HG03521 (cell line): Measurements from ENCODE around the gene MAGI1.
"Not testable (repeated sequence)": the region's sequence is repeated elsewhere in the genome, so short reads cannot be mapped to it uniquely, and the experiment has no call there.

Source experiments
- ATAC-seq: cut with Tn5 transposase; IDR thresholded peaks from one replicate; pipeline ENCODE4 v1.9.1; 2021; ENCODE audit warnings: mild to moderate bottlenecking, moderate library complexity; ENCODE audit not compliant: unreplicated experiment

The MAGI1 gene

DNA sequence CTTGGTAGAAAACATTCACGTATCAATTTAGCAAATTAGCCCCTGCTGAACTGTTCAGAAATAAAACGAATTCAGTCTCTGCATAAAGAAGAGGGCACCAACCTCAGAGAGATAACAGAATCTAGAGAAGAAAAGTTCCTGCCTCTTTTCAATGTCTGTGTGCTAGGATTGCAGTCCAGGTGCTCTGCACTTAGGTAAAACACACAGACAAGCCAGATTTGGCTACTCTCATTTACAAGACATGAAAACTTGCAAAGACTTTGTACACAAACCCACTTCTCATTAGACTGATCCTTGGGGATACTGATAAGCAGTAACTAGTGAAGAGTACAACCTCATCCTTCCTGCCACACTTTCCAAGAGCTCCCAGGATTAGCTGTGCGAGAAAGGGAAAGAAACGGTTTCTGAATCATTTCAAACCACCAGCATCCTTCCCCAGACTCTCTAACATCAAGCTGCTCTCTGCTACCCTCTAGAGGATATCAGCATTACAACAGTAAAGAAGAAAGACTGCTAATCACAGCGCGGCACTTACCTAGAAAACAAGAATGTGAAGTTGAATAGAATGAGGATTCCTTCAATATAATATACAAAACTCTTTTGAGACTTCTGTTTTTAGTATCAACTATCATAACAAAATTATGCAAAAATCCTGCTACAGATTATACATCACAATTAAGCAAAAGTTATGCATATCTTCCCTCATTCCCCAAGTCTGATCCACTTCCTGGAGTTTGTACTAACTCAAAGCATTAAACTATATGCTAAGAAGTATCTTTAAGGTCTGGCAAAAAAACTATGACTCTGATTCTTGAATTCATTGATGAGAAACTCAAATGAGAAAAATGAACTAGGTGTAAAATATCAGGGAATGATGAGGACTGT is 306.4 kb downstream of the MAGI1 start:
- ATAC-seq: peak; percentile 91

DNA sequence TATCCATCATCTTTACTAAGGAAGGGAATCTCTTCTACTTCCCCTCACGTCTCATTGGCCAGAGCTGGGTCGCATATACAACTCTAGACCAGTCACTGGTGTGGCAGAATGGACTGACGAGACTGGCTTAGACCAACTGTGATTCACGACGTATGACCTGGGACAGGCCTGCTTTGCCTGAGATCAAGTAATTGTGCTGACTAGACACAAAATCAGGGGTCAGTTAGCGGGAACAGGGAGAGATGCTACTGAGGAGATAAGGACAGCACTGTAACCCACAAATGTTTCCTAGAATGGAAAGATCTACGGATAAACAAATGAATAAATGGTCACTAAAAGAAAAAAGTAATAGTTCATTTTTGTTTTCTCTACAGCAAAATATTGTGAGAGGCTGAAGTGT is 308.3 kb downstream of the MAGI1 start:
- ATAC-seq: no peak

DNA sequence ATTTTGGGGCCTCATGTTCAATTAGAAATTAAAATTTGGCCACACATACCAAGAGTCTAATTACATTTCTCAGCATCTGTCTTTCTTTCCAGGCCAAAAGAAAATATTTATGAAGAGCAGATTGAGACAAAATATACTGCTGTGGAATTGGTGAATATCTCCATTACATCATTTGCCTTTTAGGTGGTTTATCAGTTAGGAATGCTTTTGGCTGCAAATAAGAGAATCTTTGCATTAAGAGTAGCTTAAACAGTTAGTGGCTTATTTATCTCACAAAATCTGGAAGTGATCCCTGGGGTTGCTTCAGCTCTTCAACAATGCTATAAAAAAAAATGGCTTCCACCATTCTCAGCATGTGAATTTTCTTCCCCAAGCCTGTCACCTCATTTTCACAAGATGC is 308.7 kb downstream of the MAGI1 start:
- ATAC-seq: no peak

DNA sequence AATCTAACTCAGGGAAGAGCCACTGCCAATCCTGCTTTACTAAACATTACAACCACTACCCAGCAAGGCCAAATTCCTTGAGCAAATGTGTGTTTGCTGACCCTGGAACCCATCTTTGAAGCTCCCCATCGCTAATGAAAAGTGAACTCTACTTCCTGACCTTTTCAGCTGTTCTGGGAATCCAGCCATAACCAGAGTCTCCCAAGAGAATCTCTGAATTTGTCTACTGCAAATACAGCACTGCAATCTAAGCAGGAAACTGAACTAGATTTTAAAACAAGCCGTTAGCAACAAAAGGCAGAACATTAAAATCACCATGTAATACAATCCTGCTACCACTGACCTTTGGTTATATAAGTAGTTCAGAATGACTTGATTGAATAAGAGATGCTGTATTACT is 309.2 kb downstream of the MAGI1 start:
- ATAC-seq: no peak

DNA sequence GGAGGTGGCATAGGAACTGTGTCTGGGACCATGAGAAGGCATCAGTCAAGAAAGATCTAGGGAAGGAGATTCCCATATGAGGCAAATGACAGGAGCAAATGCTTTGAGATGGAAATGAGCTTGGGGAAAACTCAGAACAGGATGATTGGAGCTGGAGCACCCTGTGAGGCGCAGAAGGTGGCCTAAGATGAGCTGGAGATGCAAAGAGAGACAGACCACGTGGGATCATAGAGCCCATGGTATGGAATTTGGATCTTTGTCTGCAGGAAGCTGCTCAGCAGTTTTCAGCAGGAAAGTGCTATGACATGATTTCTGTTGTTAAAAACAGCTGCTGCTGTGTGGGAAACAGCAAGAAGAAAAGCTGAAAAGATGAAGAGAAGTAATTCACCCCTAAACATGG is 310.6 kb downstream of the MAGI1 start:
- ATAC-seq: no peak

DNA sequence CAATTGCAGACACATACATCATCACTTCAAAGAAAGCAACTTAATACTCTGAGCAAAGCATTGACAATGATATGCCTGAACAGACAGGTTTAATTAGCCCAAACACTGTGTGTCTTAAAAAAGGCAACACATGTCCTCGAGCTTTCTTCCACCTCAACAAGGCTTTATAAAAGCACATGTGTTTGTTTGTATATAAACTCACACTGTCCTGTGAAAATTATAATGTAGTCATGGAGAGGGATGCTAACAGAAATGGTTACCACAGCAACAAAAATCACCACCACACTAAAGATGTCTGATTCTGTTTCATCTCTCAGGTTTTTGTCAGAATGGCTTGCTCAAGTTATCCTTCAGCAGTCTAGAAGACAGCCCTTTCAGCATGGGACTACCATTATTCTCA is 314.7 kb downstream of the MAGI1 start:
- ATAC-seq: no peak

DNA sequence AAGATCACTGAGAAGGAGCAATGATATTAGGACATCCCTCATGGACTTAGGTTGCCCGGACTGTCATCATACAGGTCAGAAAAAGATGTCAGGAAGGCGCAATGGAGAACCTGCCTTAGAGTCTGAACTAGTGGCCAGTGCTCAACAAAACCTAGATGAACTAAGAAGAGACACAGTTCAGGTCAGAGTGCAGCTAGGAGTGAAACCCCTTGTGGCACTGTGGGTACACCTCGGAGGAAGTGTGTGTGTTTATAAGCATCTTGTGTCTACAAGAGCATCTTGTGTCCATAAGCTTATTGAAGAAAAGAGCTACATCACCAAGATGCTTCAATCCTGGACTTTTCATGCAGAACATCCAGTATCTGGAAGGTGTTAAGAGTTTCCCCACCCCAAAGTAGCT is 315.7 kb downstream of the MAGI1 start:
- ATAC-seq: no peak

DNA sequence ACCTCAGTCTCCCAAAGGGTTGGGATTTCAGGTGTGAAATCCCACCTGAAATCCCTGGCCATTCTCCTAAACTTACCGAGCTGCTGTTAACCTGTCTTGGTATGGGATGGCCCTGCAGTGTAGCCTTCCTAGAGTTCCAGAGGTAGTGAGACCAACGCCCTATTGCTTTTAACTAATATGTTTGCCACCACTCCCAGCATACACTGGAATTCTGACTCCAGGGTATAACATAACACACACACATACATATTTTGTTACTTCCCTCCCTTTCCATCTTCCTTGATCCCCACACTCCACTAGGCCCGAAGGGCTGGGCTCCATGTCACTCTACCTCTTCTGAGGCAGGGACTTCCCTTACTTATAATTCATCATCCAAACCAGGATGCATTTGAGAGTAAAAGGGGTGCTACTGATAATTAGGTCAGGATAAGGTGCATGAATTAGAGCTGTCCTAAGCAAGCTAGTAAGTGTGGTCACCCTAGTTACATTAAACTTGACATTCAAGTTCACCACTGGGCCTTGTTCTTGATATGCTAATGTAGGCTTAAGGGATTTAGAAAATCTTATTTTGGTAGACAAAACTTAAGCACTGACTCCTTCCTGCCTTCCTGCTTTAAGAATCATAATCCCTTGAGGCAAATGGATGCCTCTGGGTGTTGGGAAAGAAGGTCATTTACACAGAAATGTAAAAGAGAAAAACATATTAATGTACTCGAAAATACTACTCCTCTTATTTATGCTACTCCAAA is 317.6 kb downstream of the MAGI1 start:
- no peak for ATAC-seq

DNA sequence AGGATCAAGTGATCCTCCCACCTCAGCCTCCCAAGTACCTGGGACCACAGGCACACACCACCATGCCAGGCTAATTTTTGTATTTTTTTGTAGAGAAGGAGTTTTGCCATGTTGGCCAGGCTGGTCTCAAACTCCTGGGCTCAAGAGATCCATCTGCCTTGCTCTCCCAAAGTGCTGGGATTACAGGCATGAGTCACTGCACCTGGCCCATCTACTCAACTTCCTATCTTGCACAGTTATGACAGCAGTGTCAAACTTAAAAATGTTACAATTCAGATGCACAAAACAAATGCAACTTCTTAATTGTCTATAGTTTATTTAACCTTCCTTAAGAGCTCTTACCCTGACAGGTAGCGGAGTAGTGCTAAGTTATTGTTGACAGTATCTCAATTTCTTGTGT is 319.1 kb downstream of the MAGI1 start:
- ATAC-seq: not testable (repeated sequence)

DNA sequence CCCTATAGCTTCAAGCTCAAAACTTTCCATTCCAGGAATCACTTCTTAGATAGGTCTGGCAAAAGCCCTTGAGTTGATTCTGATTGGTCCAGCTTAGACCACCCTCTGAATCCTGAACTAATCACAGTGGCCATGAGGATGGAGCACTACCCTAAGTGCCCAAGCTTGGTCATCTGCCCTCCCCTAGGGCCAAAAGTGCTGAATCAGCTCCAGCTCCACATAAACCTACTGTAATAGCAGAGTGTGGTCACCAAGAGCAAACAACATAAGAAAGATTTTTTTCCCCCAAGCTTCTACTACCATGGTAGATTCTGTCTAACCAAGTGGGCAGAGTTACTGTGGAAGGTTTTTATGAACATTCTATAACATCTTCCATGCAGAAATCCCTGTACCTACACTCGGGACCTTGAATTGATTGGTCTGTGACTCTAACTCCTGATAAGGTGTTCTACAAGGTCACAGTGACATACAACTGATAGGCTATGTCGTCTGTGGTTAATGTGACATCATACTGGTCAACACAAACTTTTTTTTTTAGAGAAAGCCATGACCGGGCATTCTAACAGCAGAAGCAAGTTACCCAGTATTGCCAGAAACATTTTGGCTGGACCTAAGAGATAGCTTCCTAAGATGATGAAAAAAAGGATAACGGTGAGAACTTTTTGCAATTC is 320.9 kb downstream of the MAGI1 start:
- no peak for ATAC-seq

DNA sequence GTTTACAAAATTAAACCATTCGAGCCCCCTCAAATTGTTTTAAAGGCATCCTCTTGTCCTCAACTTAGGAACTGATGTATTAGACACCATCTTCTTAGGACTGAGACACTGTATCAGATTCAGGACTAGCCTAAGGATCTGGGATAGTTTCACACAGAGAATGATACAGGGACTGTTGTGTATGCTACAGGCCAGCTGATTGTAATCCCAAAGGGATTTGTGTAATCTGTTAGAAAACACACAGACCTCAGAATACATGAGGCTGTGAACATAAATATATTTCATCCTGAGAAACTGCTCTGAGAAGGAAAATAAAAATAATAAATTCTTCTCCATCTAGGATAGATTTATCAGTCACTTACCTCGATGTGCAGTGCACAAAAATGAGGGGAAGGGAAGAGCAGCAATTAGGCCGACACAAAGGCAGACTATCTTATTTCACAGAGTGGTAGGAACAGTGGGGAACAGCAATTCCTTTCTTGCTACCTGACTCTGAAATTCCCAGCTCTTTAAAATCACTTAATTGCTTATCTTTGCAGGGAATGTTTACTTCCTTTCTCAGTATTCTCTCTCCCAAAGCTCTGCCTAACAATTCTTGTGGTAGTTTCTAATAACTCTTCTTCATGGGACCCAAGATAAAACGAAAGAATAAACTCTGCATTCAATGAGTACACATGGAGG is 322.5 kb downstream of the MAGI1 start:
- no peak for ATAC-seq

DNA sequence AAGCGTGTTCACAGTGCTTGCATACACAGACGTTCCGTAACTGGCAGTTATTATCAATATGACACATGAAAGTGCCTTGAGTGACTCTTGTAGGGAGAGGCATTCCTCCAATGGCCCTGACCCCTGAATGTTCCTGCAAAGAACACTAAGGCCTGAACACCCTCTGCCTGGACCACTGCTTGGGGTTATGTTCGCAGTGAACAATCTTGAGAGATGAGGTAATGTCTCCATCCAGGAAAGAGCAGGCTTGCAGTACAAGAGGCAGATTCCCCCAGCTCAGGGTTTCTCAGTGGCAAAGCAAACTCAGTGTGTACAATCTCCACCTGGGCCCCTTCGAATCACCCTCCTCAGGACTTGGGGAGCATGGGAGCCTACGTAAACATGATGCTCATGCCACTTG is 324.6 kb downstream of the MAGI1 start:
- ATAC-seq: no peak

DNA sequence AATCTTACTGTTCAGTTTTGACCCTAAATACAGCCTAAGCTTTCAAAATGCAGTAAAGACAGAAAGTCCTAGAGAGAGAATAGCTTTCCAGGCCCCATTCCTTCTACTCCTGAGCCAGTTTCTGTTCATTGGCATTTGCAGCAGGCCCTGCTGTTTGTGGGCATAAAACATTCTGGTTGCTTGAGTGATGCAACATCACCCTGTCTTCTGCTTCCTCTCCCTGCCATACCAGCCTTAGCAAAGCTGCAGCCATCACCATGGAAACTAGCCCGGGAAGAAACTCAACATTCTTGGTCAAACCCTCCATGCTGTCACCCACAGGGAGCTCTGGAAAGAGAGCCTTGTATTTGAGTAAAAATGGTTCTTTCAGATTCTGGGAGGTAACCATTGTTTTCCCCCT is 325.7 kb downstream of the MAGI1 start:
- no peak for ATAC-seq

DNA sequence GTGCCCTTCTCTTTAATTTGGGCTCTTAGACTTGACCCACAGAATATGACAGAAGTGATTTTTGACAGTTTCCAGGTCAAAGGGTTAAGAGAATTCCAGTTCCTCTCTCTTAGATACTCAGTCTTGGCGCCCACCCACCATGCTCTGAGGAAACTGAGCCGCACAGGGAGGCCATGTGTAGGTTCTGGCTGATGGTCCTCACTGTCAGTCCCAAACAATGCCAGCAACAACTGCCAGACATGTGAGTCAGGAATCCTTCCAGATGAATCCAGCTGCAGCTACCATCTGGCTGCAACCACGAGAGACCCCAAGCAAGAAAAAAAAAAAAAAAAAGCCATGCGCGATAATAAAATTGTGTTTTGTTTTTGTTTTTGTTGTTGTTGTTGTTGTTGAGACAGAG is 326.6 kb downstream of the MAGI1 start:
- no peak for ATAC-seq

DNA sequence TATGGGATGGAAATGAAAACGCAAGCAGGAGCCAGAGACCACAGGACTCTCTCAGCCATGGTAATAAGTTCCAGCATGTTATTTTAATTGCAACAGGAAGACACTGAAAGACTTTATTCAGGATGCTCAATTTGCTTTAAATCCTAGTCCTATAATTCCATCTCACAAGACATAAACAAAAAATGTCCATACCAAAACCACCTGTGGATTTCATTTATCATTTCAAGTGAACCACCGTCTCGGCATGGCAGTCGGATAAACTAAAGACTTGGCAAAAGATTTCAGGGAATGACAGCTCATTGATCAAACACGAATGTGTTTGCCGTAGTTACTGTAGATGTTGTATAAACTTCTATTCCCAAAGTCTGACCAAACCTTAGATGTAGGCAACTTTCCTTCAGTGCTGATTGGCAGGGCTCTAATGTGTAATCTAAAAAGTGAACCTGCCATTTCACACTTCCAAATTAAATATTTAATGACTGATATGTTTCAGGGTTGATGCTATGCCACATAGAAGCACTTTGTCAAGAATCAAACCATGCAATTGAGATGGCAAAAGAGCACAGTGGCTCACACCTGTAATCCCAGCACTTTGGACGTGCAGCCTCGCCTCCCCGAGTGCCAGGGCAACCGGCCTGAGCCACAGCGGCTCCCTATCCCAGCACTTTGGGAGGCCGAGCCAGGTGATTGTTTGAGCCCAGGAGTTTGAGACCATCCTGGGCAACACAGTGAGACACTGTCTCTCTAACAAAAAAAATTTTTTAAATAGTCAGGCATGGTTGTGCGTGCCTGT is 331.7 kb downstream of the MAGI1 start:
- no peak for ATAC-seq

DNA sequence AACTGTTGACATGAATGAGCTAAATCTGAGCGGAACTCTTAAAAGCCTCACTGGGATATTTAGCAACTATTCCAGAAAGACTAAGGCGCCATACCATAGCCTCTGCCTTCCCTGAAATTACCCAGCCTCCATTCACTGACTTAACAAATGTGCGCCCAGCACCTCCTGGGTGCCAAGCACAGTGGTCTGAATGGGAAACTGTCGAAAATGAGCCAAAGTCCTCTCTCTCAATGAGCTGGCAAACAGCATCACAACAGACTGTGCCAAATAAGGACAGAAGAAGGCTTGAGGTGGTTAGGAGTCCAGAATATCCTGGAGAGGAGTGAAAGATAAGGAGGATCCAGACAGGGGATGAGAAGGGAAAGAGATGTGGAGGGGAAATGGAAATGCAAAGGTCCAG is 332.4 kb downstream of the MAGI1 start:
- ATAC-seq: no peak

DNA sequence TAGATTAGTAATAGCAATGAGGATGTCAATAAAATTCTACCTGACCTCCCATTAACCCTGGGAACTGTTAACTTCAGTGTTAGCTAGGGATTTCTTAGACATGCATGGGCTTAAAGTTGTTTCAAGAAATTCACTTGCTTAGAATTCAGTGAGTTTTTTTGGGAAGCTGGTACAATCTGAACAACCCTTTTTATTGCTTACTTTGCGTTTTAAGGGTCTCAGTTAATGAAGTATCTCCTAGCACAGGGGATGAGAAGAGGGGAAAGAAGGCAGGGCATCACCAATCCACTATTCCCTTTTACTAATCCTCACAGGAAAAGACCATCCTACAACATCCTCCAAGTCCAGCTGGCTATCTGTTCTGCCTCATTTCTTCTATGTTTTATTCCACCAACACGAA is 334.9 kb downstream of the MAGI1 start:
- no peak for ATAC-seq

DNA sequence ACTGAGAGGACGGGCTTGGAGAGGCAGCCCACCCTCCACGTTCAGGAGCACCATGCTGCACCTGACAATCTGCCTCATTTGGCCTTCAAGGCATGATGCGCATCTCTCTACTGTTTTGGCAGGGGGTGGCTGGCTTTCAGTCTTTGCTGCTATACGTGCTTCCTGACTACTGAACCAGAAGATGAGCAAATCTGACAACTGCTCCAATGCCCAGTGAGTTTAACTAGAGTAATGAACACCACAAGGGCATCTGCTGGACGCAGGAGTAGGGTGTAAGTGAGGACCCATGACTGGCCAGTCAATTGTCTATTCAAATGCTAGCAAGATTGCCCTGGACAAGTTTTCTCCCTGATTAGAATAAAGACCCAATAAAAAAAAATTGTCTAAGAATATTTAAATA is 335.7 kb downstream of the MAGI1 start:
- ATAC-seq: no peak

DNA sequence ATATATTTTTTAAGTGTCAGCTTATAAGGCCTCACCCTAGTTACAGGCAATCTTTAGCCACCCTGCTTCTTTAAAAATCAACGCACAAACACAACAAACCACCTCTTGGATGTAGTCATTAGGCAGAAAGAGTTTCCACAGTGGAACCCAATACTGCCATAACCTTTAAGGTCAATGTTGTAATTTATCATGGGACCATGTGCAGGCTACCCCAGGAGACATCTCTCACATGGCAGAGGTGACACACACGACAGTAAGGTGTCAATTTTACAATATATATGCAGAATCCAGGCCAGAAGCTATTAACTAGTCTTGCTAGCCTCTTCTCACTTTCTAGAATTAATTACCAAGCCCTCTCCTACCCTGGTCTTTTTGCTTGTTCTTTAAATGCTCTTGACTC is 336.5 kb downstream of the MAGI1 start:
- ATAC-seq: no peak

DNA sequence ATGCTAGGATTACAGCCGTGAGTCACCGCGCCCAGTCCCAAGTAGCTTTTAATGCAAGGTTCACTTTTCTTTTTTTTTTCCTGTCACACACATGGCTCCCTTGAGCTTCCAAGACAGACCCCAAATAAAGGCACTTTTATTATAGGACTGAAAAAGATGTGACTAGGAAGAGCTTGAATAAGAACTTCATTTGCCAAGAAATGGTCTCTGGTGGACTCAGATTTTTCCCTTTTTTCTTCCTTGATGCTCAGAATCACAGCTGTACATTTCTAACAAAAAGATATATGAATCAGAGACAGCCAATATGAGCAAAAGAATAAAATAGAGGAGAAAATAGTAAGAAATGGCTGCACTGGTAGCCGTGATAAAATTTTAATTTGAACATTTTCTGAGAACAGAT is 337.2 kb downstream of the MAGI1 start:
- no peak for ATAC-seq
